GM19397 (cell line): Measurements from ENCODE around the gene VPS35L.
"Not testable (repeated sequence)": the region's sequence is repeated elsewhere in the genome, so short reads cannot be mapped to it uniquely, and the experiment has no call there.

Experiments used
- ATAC-seq: cut with Tn5 transposase; IDR thresholded peaks from one replicate; pipeline ENCODE4 v1.9.1; 2021; ENCODE audit warnings: mild to moderate bottlenecking, moderate library complexity; ENCODE audit not compliant: unreplicated experiment

The VPS35L gene

GRCh38 chr16:19528666-19529065 is 26.8 kb upstream of the VPS35L start:
- ATAC-seq = no peak

- ATAC-seq = no peak
These were observed 22.9 kb upstream of the VPS35L start for GRCh38 chr16:19532601-19533000.

GRCh38 chr16:19540241-19540970 is 15.1 kb upstream of the VPS35L start:
- no peak for ATAC-seq

GRCh38 chr16:19542138-19542821 is 13.2 kb upstream of the VPS35L start:
- ATAC-seq = no peak

GRCh38 chr16:19543278-19543996 is 12.1 kb upstream of the VPS35L start:
- not testable (repeated sequence) for ATAC-seq

GRCh38 chr16:19548144-19548543 is 7.4 kb upstream of the VPS35L start:
- ATAC-seq = no peak

- ATAC-seq = no peak
These were observed 5.8 kb upstream of the VPS35L start for GRCh38 chr16:19549673-19550072.

- no peak for ATAC-seq
These were observed 652 bp downstream of the VPS35L start for GRCh38 chr16:19555938-19556771.

GRCh38 chr16:19559242-19559910 is 3.9 kb downstream of the VPS35L start:
- no peak for ATAC-seq

- ATAC-seq = no peak
These were observed 4.6 kb downstream of the VPS35L start for GRCh38 chr16:19560078-19560477.

- no peak for ATAC-seq
These were observed 7.9 kb downstream of the VPS35L start for GRCh38 chr16:19563377-19563776.

GRCh38 chr16:19566362-19566761 is 10.9 kb downstream of the VPS35L start:
- no peak for ATAC-seq

GRCh38 chr16:19567560-19567959 is 12.1 kb downstream of the VPS35L start:
- no peak for ATAC-seq

- no peak for ATAC-seq
These were observed 18.5 kb downstream of the VPS35L start for GRCh38 chr16:19573997-19574396.

GRCh38 chr16:19574615-19575014 is 19.1 kb downstream of the VPS35L start:
- ATAC-seq = no peak

GRCh38 chr16:19578378-19578971 is 23.0 kb downstream of the VPS35L start:
- no peak for ATAC-seq

GRCh38 chr16:19582050-19582831 is 26.7 kb downstream of the VPS35L start:
- ATAC-seq = no peak

GRCh38 chr16:19583665-19584300 is 28.3 kb downstream of the VPS35L start:
- ATAC-seq = no peak

GRCh38 chr16:19588661-19589060 is 33.2 kb downstream of the VPS35L start:
- ATAC-seq = no peak
